Fibroblast of skin of abdomen (primary cell): Measurements from ENCODE around the gene BCAS3.

Experiments used
- DNase-seq: peaks from one replicate; pipeline ENCODE4 v3.0.0-alpha.2; 2013

Gene BCAS3

DNA sequence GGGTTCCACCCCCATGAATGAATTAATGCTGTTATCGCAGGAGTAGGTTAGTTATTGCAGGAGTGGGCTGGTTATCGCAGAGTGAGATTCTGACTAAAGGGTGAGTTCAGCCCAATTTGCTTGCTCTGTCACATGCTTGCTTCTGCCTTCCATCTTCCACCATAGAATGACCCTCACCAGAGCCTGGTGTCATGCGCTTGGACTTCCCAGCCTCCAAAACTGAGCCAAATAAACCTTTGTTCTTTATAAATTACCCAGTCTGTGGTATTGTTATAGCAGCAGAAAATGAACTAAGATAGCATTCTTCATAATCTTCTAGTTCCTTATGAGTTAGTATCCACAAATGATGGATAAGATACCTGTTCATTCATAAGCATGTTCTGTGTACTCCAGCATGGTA lies 486.9 kb downstream of the BCAS3 start:
- no peak for DNase-seq

DNA sequence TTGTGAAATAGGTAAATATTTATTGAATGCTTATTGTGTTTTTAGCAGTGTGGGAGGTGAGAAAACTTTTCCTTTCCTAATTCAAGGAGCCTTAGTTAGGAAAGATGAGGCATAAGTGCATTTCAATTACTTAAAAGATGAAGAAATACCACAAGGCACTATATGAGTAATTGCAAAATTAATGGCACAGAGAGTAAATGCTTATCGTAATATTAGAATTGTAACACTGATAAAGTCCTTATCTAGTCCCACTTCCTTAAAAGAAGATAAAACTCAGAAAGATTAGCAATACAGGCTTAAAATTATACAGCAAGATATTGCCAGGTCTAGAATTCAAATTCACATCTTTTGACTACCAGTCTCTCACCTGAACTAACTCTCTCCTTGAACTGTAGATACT lies 489.4 kb downstream of the BCAS3 start:
- no peak for DNase-seq

DNA sequence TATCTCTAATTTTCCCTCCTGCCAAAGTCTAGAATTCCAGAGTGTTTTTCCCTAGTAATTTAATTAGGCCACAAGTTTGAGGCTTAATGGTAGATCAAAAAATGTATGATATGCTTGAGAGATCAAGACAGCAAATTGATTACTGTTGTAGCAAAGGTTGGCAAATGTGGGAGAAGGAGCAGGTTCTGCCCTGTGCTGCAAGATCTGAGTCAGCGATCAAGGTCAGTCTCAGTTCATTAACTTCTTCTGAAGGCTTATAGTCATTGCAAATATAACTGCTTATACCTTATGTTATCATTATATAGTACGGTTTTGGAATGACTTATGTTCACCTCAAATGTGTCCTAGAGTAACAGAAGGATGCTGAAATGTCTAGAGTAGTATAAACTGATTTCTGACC lies 490.9 kb downstream of the BCAS3 start:
- DNase-seq = no peak

DNA sequence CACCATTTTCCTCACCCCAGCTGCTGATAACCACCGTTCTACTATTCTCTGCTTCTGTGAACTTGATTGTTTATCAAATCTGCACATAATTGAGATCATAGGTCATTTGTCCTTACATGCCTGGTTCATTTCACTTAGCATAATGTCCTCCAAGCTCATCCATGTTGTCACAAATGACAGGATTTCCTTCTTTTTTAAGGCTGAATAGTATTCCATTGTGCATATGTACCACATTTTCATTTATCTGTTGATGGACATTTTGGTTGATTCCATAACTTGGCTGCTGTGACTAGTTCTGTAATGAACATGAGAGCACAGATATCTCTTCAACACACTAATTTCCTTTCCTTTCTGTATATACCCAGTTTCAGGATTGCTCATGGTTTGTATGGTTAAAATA lies 496.7 kb downstream of the BCAS3 start:
- DNase-seq = no peak

DNA sequence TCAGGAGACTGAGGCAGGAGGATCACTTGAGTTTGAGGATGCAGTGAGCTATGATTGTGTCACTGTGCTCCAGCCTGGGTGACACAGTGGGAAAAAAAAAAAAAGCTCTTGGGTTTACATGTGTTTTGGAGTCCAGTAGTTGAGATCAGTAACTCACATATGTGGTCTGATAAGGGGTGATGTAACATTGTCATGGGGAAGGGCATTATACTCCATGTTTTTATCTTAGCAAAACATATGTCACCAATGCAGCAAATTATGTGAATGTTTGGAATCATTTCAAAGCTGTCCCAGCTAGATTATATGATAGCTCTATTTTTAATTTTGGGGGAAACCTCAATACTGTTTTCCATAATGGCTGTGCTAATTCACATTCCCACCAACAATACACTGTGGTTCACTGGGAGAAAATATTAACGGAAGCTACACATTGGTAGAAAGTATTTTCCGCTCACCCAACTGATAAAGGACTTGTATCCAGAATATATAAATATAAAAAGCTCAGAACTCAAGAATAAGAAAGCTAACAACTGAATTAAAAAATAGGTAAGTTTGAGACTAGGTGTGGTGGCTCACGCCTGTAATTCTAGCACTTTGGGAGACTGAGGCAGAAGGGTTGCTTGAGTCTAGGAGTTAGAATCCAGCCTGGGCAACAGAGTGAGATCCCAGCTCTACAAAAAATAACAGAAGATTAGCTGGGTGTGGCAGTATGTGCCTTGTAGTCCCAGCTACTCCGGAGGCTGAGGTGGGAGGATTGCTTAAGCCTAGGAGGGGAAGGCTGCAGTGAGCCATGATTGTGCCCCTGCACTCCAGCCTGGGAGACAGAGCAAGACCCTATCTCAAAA lies 497.9 kb downstream of the BCAS3 start:
- no peak for DNase-seq

DNA sequence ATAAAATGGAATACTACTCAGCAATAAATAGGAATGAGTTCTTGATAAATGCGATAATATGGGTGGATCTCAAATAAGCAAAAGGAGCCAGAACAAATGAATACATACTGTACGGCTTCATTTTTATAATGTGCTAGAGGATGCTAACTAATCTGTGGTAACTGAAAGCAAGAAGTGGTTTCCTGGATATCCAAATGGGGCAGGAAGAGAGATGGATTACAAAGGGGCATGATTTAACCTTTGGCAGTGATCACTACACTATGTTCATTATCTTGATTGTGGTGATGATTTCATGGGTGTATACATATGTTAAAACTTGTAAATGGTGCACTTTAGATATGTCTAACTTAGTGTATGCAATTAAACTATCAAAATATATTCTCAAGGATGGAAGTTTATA lies 499.7 kb downstream of the BCAS3 start:
- no peak for DNase-seq

DNA sequence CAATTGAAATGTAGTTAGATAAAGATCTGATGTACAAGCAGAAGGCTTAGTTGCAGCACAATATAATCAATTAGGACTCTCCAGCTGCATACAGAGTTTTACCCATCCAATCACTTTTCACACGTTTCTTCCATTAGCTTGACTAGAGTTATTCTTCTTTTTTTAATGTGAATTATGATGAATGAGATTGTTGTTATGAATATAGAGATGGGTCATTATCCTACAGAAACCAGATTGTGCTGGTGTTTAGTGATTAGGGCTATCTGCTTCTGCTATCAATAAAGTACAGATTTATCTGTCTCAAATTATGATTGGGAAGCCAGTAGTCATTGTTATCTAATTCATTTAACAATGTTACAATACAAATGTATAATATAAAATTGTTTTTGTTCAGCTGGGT lies 500.6 kb downstream of the BCAS3 start:
- DNase-seq = no peak

DNA sequence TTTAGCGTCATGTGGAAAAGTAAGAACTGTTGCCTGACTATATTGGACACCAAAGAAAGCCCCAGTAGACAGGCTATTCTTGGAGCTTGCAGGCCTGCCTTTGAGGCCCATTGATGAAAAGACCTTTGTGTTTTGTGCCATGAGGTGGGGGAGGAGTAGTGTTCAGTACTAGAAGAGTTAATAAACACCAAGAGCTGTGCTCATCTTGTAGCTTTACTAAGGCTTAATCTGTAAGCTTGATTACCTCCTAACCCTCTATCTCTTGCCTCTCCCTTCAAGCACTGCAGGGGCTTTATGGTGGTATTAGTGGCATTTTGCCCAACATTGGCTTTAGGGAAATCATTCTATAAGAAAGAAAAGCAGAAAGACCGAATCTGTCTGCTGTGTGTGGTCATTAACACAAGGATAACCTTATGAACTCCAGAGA lies 501.7 kb downstream of the BCAS3 start:
- no peak for DNase-seq

DNA sequence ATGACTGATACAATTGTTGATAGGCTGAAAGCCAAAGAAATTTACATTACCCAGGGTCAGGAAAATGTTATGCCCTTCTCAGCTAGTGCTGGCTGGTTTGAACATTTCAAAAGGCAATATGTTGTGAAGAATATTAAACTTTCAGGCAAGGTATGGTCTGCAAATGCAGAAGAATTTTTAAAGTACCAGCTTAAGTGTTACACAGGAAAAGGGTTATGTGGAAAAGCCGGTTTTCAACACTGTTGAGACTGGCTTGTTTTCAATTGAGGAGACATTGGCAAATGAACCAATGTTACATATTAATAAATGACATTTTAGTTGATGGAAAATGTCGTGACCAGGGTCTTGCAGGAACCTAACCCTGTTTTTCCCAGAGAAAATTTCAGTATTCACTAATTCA lies 506.1 kb downstream of the BCAS3 start:
- DNase-seq = no peak

DNA sequence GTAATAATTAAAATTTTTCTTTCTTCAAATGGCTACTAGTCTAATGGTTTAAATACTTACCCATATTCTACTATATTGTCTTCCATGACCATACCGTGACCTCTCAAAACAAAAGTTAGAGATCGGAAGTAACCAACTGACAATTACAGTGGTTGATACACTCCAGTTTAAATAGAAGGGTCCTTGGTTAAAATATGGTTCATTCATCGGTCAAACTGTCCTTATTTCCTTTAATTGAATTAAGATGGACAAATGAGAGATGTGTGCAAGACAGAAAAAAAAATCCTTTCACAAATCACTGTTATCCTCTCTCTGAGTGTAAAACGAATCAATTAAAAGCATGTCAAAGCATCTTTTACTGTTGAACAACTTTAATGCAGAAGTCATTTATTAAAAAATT lies 507.7 kb downstream of the BCAS3 start:
- no peak for DNase-seq

DNA sequence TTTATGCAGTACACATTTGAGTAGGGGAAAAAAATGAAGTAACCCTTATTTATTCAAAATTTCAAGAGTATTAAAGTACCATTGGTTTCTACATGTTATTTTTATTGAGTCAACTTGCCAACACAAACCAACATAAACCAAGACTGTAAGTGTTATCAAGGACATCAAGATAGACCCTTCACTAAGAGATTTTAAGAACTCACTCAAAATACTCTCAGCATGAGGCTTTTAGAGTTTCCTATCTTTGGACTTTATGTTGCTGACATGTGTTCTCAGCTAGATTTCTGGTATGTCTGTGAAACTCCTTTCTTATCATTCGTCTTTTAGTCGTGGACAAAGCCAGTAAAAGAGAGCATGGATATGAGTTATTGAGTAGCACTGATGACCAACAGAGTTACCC lies 509.4 kb downstream of the BCAS3 start:
- no peak for DNase-seq

DNA sequence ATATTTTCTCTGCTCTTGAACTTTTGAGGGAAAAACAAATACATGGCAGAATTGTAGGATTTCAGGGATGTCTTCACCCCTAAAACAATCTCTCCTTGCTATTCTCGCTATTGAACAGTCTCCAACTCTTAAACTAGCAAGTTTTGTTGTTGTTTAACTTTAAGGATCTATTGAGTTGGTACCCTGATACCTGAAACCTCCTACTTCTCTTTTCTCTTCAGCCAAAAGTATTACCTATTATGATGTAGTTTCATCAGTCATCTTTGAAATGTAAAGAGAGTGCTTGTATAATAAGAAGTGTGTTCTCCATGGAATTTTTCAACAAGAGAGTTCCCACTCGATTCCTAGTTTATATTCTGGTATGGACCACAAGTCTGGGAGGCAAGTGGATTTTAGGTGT lies 510.4 kb downstream of the BCAS3 start:
- DNase-seq = no peak

DNA sequence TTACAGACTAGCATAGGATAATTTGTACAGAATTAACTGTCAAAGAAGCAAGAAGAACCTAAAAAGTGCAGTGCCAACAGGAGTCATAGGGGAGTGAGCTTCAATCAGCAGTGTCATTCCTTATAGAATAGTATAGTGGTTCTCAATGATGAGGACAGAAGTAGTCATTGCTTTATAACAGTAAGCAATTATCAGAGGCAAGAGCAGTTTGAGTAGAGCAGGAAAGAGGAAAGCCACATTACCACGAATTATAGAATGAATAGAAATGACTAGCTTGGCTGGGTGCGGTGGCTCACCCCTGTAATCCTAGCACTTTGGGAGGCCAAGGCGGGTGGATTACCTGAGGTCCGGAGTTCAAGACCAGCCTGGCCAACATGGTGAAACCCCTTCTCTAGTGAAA lies 512.3 kb downstream of the BCAS3 start:
- no peak for DNase-seq

DNA sequence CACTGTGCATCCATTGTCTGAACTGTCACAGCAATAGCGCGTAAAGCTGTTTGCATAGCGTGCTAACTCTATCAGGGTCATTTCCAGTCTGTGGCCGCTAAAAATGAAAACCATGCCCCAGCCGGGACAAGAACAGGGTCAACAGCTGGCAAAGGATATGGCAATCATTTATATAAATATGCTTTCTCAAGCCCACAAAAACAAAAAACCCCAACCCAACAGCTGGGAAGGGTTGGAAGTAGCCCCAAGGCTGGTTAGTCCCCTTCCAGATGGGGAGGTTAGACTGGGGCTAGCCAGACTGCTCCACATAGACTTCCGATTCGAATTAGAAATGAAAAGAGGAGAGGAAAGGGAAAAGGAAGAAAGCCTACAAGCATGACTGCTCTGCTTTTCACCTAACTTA lies 518.7 kb downstream of the BCAS3 start:
- no peak for DNase-seq

DNA sequence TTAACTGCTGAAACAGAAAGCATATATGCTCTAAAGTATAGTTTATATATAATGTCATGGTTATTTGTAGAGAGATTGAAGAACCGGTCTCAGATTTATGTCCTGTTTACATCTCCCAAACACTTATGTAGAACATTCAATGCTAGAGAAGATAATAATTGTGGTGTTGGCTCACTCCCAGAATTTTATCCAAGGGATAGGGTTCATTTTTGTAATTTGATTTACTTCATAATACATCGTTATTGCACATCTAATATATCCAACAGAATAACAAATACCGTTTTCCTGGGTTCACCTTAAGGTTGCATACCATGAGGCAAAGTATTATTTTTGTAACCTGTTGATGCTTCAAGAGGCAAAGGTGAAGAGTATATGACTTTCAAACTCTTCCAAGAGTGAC lies 519.1 kb downstream of the BCAS3 start:
- DNase-seq = no peak

DNA sequence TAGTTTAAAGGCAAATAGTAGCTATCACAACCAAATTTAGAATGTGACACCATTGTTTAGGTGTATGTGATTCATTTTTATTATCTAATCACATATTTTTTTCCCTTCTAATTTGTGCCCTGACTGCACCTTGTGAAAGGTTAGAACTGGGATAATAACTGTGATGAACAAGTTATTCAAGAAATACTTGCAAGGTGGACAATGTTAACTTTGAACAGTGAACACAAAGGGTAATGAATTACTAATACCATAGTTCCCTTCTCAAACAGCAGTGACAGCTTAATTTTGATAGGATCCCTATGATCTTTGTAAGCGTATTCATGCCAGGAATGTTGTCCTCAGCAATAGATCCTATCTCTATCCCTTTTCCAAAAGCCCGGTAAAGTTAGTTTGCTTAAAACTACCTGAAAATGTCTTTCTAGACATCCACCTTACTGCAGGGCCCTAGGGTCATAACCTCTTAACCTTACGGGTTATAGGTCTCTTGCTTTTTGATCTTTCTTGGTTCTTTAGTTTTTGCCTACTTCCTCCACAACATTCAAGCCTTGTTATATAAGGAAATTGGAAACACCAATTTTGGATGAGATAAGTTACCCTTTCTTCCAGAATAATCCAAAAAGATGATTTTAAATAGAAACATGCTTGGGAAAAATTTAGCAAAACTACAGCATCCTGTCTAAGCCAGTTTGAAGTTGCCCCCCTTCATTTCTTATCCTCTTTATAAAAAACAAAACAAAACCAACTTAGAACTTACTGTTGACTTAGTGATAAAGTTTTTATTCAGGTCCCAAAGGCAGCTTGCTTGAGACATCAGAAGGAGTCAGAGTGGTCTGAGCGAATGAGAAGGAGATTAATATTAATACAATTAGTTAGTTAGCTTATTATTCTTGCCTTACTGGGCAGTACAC lies 522.0 kb downstream of the BCAS3 start:
- no peak for DNase-seq

DNA sequence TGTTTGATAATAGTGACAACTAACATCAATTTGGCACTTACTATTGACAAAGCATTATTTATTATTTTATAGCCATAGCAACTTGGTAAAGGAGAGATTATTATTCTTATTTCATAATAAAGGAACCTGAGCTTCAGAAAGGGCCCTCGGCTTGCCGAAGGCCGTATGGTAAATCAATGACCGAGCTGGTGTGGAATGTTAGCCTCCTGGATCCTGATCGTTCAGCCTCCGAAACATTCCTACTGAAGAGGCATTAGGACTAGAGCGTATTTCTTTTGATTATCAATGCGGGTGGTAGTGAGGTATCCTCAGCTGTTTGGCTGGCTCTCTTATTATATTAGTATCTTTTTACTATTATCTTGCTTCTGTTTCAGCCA lies 522.7 kb downstream of the BCAS3 start:
- no peak for DNase-seq

DNA sequence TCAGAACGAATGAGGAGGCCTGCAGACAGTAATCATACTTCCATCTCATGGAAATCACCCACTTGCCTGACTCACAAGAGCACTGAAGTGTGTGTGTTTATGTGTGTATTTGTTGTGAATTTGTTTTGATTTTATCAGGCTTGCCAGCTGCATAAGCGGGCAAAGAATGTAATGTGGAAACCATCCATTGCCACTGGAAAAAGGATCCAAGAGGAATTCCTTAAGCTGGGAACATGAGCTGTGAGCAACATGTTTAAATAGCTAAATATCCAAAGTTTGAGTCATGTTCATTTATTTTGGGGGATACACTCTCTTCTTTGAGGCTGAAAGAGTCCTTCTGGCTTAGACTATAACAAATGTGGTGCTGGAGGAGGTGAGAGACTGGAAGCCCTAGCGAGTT lies 523.6 kb downstream of the BCAS3 start:
- peak; percentile 92 for DNase-seq

DNA sequence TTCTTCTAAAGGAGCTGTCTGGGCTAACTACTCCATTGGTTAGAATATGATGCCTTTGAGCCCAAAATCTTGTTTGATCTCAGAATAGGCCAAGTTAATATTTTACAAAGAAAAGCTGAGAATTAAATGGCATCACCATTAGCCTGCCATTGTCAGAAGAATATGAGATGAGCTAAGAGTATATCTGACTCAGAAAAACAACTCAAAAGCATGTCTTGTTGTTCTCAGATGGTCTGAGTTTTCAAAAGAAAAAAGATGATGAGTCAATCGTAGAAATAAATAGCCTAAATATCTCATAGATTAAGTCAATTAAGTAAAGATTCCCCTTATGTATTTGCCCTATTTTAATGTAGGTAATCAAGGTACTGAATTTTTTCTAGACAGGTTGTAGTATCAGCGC lies 524.9 kb downstream of the BCAS3 start:
- DNase-seq = peak; percentile 31

DNA sequence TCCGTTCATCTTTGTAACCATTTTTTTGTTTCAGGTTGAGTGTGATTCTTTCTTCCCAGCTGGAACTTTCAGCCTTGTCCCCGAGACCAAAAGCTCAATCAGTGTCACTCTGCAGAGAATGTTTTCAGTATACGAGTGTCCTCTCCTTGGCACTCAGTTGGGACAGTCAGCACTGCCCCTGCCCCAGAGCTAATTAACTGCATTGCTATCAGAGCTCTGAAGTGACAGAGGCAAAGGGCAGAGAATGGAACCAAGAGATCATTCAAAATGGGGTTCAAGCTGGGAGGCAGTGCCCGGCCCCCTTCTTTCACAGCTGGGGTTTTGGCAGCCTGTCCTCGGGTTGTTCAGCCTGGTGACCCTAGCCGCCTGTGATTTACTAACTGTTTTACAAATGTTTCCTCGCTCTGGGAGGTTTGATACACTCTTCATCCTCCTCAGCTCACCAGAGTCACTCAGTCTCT lies 526.0 kb downstream of the BCAS3 start:
- DNase-seq = no peak

DNA sequence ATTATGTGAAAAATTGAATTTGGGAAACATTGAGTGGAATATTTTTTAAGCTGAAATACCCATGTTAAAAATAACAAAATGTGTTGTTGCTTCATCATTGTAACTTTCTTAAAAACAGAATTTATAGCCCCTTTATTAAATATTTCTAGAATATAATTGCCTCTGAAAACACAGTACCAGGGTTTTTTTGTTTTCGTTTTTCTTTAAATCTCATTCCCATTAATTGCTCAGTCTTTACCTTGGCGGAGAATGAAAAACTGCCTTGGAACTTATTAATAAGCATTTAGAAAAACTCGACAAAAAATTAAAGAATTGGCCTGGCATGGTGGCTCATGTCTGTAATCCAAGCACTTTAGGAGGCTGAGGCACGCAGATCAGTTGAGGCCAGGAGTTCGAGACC lies 526.8 kb downstream of the BCAS3 start:
- DNase-seq = no peak

DNA sequence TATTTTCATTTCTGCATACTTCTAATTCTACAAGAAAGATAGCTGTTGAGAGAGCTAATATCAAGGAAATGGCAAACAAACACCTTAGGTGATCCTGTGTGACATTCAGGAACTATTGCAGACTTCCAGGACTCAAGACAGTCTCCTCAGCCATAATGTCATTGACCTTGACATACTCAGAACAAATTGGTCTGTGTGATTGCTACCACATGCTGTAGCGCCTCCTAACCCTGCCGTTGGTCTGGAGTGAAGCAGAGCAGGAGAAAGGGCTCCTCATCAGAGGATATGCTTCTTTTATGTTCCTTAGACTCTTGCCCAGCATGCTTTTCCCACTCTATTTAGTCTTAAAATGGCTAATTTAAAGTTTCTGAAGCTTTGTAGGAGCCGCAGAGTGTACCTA lies 527.8 kb downstream of the BCAS3 start:
- no peak for DNase-seq

DNA sequence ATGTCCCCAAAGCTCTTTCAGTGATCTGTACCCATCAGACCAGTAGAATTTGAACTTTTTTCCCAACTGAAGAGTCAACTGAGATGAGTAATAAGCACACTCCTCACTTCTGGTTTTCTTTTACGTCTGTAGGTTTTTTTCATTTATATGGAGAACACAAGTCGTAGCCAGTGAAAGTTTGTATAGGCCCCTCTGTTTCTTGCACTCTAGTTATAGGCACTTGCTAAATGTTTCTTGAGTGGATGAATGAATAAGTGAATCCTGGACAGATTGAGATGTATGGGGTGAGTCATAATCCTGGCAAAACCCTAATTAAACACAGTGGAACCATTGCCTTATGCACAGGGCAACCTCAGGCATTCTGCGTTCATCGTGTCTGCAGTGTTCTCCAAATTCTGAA lies 528.3 kb downstream of the BCAS3 start:
- DNase-seq = peak; percentile 41

DNA sequence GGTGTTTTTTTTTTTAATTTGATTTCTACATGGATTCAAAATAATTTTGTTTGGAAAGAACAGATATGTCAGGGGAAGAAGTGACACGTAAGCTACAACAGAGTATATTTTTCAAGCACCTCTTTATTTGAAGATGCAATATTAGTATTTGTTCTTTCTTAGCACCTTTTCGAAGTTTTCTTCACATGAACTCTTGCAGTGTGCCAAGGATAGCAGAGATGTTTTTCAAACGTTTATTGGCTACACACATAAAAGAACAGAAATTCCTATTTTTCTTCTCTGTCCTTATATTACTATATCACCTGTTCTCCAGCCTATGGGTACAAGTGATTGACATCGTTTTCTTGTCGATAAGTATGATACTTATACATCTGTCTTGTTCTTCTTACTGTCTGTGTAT lies 529.3 kb downstream of the BCAS3 start:
- DNase-seq = no peak
